Hepatic stellate cell (primary cell): Measurements from ENCODE around the gene SLC26A9.
A peak's percentile ranks its signal among the peaks of the same experiment; 100 is the strongest.

ENCODE experiments used
- DNase-seq: peaks from one replicate; pipeline ENCODE4 v3.0.0; 2011; ENCODE audit warnings: low spot score

SLC26A9 gene

DNA sequence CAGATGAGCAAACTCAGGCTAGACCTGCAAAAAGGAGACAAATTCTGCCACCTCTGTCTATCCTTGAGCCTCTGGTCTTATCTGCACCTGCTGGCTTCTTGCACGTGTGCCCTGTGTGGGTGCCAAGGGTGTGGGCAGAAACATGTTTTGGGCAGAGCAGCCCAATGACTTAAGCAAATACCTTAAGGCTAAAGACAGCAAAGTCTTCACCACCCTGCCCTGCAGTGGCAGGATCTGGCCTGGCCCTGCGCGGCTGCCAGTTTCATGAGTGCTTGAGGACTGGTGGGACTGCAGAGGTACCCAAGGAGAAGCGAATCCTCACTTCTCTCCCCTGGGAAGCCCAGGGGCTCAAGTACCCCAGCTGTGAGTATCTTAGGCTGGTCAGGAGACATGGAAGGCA lies 3.8 kb upstream of the SLC26A9 start:
- no peak for DNase-seq

DNA sequence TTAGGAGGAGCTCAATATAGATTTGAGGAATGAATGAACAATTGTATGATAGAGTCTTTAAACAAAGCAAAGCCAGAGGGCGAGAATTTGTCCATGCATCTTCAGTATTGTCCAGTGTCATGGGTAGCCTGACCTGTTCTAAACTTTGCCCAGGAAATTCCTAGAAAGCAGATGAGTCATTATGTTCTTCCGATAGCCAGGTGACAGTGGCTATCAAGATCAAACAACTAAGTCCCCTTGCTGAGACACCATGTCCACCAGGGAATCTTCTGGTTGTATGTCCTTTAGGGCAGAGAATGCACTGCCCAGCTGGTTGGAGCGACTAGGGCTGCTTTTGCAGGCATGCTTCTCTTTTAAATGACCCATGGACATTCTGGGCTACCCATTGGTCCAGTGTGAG lies 1.8 kb upstream of the SLC26A9 start:
- DNase-seq = no peak

GRCh38 chr1:205944525-205944924 lies 1.3 kb upstream of the SLC26A9 start:
- no peak for DNase-seq

DNA sequence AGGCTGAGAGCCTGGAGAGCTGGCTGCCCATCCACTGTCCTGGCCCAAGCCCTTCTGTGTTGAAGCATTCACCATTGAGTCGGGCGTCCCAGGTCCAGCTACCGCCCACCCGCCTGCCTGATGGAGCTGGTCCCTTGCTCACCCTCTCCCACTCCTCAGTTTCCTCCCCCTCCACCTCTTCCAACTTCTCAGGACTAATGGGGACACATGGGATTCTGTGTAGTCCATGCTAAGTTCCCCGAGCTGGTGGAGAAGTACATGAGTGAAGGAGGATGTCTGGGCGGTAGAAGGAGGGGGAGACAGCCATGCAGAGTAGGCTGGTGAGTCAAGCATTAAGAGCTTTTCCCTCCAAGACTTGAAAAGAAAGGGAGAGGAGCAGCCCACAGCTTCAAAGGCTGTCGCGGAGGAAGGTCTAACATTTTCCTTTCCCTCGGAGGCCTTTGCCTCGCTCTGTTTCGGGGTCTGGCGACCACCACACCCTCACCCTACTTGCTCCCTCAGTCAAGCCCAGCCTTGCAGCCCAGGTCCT lies 561 bp downstream of the SLC26A9 start:
- DNase-seq = no peak

DNA sequence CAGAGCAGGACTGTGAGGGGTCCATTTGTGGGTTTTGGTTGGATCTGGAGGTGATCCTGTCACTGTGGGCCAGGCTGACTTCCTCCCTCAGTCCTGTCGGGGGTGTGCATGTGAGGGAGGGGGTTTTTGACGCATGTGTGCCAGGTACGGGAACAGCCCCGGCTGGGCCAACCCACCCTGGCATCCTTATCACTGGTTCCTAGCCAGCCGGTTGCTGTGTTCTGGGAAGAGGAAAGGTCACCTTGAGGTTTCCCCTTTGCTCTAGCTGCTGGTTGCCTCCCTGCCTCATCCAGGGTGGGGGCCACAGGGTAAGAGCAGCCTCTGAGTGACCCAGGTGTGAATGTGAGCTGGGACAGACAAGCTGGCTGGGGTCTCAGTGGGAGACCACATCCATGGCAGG lies 2.5 kb downstream of the SLC26A9 start:
- no peak for DNase-seq

GRCh38 chr1:205939690-205940330 lies 3.4 kb downstream of the SLC26A9 start:
- no peak for DNase-seq

DNA sequence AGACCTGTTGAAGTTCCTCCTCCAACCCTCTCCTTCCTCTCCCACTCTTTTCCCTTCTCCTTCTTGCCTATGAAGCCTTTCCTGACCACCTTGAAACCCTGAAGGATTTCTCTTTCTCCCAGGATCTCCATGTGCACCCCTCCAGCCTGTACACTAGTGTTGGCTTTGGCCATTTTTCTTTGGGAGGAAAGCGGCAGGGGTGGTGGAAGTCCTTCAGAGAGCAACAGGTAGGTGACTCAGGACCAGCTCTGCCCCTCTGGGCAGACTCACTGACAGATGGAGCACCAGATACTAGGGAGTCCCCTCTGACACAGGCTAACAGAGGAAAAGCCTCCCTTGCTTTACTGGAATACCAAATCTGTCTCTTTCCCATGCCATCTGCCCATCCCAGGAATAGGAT lies 4.6 kb downstream of the SLC26A9 start:
- no peak for DNase-seq

DNA sequence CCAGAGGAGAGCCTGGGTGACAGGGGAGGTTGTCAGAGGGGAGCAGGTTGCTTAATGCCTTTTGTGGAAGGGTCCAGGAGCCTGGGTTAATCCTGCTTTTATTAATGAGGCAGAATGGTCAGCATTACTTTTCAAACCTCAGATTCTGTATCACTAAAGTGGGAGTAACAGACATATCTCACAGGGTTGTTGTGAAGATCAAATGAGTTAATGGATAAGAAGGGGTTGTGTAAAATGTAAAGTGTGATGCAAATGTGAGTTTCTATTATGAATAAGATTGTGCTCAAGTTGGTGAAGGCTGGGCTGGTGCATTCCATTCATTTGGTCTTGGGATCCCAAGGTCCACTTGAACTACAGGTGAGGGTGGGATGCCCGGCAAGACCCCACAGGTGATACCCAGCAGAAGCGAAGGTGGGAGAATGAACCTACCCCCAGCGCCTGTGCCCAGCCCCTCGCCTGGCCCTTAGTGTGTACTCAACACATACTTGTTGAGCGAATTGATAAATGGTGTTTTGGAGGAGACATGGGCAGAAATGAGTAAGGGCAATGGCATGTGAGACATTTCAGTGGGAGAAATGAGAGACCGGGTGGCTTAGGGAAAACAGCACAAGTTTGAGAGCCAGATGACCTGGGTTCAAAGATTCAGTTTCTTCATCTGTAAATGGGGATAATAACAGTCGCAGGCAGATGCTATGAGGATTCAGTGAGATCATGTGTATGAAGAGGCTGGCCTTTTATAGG lies 6.2 kb downstream of the SLC26A9 start:
- peak; percentile 81 for DNase-seq

DNA sequence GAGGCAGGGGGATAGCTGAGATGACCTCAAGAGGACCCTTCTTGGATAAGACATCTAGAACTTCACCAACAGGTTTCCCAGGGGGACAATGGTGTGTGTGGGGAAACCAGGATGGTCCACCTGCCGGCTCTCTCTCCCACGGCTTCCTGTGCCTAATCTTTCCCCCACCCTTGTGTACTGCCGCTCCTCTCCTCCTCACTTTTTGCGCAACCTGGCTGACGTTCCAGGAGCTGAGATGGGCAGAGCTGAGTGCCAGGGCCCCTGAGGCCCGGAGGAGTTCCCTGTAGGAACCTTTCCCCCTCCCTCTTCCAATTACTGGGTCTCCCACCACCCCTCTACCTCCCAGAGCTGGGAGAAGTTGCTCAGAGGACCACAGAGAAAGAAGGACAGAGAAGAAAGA lies 6.9 kb downstream of the SLC26A9 start:
- DNase-seq = no peak

- DNase-seq = no peak
Measured at GRCh38 chr1:205935869-205936268, 7.4 kb downstream of the SLC26A9 start.

DNA sequence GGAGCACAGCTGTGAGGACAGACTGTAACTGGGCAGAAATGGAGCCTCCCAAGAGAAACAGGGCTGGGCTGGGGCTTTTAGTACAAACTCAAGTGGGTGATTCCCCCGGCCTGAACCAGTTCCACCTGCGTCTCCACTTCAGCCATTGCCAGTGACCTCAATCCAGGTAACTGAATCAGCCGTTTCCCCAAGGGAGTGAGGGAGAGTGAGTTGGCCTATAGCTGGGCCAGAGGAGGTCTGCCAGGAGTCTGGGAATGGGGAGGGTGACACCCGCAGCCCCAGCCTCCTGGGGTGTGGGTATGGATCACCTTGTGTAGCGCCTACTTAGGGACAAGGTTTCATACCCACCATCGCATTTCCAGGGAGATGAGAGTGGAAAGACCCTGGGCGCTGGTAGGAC lies 8.5 kb downstream of the SLC26A9 start:
- no peak for DNase-seq

- peak; percentile 57 for DNase-seq
Measured at GRCh38 chr1:205933671-205934618, 9.3 kb downstream of the SLC26A9 start.

DNA sequence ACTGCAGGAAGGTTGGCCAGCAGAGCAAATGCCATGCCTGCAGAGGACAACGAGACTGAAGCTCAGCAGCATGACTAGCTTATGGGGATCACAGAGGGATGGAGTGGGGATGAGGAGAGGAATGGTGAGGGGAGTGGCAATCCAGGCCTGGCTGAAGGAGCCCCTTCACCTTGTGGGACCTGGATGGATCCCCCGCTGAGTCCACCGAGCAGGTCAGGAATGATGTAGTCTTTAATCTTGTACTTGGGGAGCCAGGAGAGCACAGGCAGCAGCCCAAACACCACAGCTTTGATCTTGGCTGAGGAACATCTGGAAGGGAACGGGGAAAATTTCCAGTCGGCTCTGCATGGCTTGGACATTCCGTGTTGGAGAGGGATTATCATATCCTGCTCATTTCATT lies 10.5 kb downstream of the SLC26A9 start:
- DNase-seq = no peak

- no peak for DNase-seq
Measured at GRCh38 chr1:205930799-205931281, 12.4 kb downstream of the SLC26A9 start.

- DNase-seq = no peak
Measured at GRCh38 chr1:205930195-205930577, 13.1 kb downstream of the SLC26A9 start.

- no peak for DNase-seq
Measured at GRCh38 chr1:205929496-205930194, 13.6 kb downstream of the SLC26A9 start.

GRCh38 chr1:205928317-205928716 lies 14.9 kb downstream of the SLC26A9 start:
- no peak for DNase-seq

DNA sequence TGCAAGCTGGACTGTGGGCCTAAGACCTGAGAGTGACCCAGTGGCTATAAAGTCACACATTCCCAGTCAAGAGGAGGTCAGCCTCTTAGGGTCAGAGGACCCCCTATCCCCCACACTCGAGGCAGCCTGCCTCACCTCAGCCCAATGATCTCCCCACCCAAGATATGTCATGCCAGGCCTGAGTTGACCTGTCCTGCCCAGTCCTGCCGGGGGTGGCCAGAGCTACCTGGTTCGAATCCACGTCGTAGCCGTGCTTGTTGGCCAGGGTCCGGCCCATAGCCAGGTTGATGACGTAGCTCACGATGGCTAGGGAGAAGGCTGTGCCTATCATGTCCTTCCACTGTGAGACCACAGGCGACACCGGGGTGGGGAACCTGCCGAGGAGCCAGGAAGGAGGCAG lies 15.6 kb downstream of the SLC26A9 start:
- no peak for DNase-seq

DNA sequence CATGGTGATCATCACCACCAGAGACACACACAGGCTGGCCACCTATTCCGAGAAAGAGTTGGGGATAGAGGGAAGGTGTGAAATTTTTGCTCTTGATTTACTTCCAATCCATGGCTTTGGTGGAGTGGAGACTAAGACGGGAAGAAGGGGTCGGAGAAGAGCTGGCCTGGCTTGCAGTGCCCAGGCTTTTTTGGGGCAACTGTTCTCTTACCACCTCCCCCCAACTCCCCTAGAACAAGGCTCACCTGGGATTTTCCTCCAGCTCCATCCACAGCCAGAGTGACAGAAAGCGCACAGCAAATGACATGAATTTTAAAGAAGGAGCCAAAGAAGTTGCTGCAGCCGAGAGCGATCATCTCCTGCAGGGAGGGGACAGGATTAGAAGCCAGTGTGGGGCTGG lies 16.0 kb downstream of the SLC26A9 start:
- DNase-seq = no peak

DNA sequence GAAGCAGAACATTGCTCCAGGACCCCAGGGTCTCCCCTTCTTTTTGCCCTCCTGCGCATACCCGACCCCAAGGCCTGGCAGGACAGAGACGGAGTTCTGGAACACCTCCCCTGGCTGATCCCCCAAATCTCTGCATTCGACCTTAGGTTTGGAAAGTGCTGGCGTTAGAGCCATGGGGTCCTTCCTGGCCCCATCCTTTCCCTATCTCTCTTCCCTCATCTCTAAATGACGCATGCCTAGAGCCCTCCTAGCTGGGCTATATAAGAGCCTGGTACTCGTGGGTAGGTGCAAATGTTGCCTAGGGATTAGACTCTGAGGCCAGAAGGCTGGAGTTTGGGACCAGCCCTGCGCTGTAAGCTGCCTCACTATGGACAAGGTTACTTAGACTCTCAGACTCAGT lies 16.6 kb downstream of the SLC26A9 start:
- DNase-seq = no peak

DNA sequence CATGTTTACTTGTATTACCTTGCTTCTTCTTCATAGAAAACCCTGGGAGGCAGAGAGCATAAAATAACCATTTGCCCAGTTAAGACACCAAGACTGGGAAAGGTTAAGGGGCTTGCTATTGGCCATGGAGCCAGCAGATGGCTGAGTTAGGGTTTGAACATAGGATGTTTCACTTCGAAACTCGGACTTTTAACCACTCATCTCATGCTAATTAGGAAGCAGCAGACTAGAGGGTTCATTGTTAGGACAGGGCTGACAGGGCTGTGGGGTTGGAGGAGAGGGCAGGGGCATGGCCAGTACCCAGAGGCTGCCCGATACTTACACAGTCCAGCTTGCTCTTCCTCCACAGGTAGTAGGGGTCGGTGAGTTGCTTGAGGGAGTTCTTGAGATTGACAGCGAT lies 17.0 kb downstream of the SLC26A9 start:
- no peak for DNase-seq

GRCh38 chr1:205925736-205926135 lies 17.5 kb downstream of the SLC26A9 start:
- DNase-seq = no peak
